HG03378 (cell line): Measurements from ENCODE around the gene CYB5RL.
"Not testable (repeated sequence)": the region's sequence is repeated elsewhere in the genome, so short reads cannot be mapped to it uniquely, and the experiment has no call there.

ENCODE experiments used
- ATAC-seq: cut with Tn5 transposase; IDR thresholded peaks from one replicate; pipeline ENCODE4 v1.9.1; 2021; ENCODE audit warnings: mild to moderate bottlenecking, moderate library complexity; ENCODE audit not compliant: unreplicated experiment

The CYB5RL gene

DNA sequence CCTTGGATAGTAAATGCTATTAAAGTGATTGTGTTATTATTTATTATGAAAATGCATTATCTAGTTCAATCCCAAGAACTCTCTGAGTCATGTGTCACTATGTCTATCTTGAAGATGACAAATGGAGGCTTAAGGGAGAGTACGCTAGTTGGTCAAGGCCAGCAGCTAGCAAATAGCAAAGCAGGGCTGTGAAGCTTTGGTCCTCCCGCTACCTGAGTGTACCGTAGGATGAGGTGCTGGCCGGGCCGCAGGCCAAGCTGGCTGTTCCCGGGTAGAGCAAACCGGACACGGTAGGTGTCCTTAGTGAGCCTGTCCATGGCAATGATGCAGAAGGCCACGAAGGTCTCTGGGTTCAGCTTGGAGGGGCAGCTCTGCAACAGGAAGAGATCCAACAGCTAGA lies 9.3 kb downstream of the CYB5RL start:
- ATAC-seq: no peak

DNA sequence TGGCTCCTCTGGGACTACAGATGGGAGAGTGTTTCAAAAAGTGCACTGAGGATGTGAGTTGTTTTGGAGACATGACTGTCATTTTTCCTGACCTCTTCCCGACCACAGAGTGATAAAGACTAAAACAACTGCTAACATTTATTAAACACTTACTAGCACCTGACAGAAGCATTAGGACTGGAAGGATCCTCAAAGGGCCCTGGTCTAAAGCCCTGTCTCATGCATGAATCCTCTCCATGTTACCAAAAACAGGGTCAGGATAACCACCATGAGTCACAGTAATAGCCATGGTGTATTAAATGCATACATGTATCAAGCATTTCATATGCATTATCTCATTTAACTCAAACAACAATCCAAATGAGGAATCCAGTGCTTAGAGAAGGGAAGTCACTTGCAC lies 11.5 kb downstream of the CYB5RL start:
- ATAC-seq: no peak

GRCh38 chr1:54186056-54186455 lies 13.8 kb downstream of the CYB5RL start:
- ATAC-seq: no peak

- no peak for ATAC-seq
Measured at GRCh38 chr1:54180701-54181360, 19.0 kb downstream of the CYB5RL start.

DNA sequence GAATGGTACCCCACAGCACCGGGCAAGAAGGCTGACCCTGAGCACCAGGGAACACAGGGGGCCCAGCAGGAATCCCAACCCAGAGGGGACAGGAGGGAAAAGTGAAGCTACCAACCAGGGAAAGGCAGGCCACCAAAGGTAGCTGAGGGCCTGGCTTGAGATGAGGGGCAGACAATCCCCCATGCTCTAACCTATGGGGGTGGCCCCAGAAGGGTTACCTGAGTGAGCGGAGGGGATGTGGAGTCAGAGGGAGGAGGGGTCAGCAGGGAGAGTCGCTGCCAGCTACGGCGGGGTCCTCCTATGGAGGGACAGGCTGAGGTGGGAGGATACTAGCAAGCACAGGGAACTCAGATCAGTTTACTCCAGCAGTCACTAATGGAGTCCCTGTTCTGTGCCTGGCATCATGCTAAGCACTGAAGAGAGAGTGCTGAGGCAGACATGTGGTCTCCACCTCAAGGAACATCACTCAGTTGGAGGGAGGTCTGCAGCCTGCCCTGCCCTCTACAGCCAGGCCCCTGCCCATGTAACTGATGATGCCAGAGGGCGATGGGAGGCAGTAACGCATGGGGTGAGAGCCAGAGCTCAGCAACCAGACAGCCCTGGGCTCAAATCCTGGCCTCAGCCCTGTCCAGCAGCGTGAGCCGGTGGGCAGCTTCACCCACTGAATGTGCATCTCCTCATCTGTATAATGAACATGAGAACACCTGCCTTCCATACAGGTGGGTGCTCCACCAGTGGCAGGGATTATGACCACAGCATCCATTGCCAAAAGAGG lies 21.3 kb downstream of the CYB5RL start:
- no peak for ATAC-seq

- ATAC-seq: no peak
Measured at GRCh38 chr1:54177726-54178125, 22.1 kb downstream of the CYB5RL start.

- no peak for ATAC-seq
Measured at GRCh38 chr1:54176621-54177327, 23.1 kb downstream of the CYB5RL start.

DNA sequence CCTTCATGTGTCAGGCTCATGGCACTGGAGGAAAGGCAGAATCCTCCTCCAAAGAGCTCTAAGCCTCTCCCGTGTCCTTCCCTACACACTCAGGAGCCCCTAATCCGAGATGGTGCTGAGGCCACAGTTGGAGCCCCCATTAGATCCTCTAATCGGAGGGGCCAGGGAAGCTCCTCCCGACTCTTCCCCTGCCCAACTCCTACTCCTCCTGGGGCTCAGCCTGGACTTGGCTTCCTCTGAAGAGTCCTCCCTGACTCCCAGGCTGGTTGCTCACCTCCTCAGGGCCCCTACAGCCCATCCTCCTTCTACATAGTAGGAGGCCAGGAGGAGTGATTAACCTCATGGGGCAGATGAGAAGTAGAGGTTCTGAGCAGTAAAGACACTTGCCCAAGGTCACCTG lies 25.7 kb downstream of the CYB5RL start:
- no peak for ATAC-seq

GRCh38 chr1:54173681-54174080 lies 26.1 kb downstream of the CYB5RL start:
- no peak for ATAC-seq

- ATAC-seq: no peak
Measured at GRCh38 chr1:54172614-54173599, 26.9 kb downstream of the CYB5RL start.

DNA sequence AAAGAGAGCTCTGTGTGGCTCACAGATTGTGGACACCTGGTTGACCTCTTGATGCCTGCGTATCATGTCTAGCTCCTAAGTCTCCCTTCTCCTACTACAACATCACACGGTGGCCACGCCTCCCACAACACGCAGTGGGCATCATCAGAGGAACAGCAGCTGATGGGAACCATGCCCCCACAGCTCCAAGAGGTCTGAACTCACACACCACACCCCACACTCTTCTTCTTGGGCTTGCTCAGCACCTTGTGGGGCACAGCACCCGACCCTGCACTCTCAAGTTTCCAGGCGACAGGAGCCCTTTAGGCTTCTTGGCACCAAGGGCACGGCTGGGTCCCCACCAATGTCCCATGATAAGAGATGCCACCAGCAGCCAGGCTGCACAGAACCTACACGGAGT lies 28.2 kb downstream of the CYB5RL start:
- ATAC-seq: no peak

DNA sequence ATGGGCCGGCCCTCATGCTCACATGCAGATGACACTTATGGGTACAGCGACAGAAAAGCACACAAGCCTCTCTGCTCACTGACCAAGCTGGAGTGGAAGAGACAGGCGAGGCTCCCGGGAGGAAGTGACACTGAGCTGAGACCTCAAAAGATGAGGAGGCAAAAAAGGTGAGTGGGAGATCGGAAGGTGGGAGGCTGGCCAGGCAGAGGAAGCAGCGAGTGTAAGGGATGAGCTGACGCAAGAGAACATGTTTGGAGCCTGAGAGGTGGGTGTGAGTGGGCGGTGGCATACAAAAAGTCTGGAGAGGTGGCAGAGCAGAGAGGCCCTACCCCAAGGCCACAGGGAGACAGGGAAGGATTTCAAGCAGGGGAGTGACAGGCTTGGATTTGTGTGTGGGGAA lies 28.8 kb downstream of the CYB5RL start:
- ATAC-seq: no peak

DNA sequence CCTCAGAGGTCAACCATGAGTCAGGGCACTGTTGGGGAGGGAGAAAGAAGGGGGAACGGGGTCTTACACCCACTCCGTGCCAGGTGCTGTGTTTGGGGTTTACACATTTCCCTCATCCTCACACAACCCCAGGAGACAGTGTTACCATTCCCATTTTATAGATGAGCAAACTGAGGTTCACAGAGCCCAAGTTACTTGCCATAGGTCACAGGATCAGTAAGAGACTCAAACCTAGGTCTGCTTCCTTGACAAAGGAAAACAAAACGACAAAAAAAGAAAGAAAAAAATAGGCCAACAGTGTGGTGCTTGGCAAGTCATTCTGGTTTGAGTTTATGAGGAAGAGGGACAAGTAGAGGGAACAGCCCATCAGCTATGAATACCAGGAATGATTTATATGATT lies 30.8 kb downstream of the CYB5RL start:
- no peak for ATAC-seq

- no peak for ATAC-seq
Measured at GRCh38 chr1:54168206-54168965, 31.4 kb downstream of the CYB5RL start.

GRCh38 chr1:54167422-54168139 lies 32.2 kb downstream of the CYB5RL start:
- ATAC-seq: no peak

GRCh38 chr1:54166357-54166756 lies 33.5 kb downstream of the CYB5RL start:
- ATAC-seq: not testable (repeated sequence)

GRCh38 chr1:54165146-54165545 lies 34.7 kb downstream of the CYB5RL start:
- no peak for ATAC-seq

GRCh38 chr1:54163573-54163972 lies 36.3 kb downstream of the CYB5RL start:
- no peak for ATAC-seq

DNA sequence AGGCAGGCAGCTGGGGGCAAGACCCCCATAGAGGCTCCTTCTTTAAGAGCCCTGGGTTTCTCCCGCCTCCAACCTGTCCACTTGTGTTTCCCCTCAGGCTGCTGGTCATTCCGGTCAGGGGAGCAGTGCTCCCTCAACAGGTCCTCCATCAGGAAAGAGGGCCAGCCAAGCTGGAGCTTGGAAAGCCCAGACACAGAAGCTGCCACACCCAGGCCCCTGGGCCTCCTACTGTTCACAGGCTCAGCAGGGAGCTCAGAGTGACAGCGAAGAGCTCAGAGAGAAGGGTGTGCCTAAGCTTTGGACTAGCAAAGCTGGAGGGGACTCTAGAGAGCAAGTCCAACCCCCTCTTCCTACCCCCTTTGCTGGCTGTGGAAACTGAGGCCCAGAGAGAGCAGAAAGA lies 36.8 kb downstream of the CYB5RL start:
- no peak for ATAC-seq
